ENCODE measurements around the gene RPN1. TPM values are rescaled to one million over a fixed set of nuclear protein-coding genes. Genes with fewer than 3 reads are reported as not detected.

Gene RPN1
- total RNA-seq, 1 donor from 2014 or later: 213 TPM

- H3K27me3 Mint-ChIP-seq (ENCODE audit: low read depth): no peaks in the 10 kb centered on the region
- no peaks in the 10 kb centered on the region for H3K36me3 Mint-ChIP-seq (ENCODE audit: low read depth)
These were observed 35.8 kb upstream of the RPN1 start for GRCh38 chr3:128686465-128686864.

GRCh38 chr3:128684986-128685726 is 34.5 kb upstream of the RPN1 start:
- peaks cover 9% of the 10 kb centered on the region for H3K4me1 Mint-ChIP-seq (ENCODE audit: low read depth)
- H3K27me3 Mint-ChIP-seq (ENCODE audit: low read depth): no peaks in the 10 kb centered on the region
- no peak for TF ChIP-seq CTCF (IDR thresholded peaks at IDR 0.05)
- H3K4me3 Mint-ChIP-seq (ENCODE audit: unreplicated experiment): no peak overlapping the region
- no peak for DNase-seq (ENCODE audit: low spot score)
- no peaks in the 10 kb centered on the region for H3K36me3 Mint-ChIP-seq (ENCODE audit: low read depth)
- no peaks in the 10 kb centered on the region for H3K9me3 Mint-ChIP-seq (ENCODE audit: low read depth)
- no peak overlapping the region for H3K27ac Mint-ChIP-seq (ENCODE audit: unreplicated experiment)

More at GRCh38 chr3:128686465-128686864, 35.8 kb upstream of the RPN1 start:
- Mint-ChIP-seq H3K4me1 (ENCODE audit: low read depth) (peaks cover 1% of the 10 kb centered on the region), H3K9me3 (ENCODE audit: low read depth) (no peaks in the 10 kb centered on the region), H3K27ac (ENCODE audit: unreplicated experiment) (no peak overlapping the region), H3K4me3 (ENCODE audit: unreplicated experiment) (no peak overlapping the region)
- TF ChIP-seq CTCF (IDR thresholded peaks at IDR 0.05): no peak
- DNase-seq (ENCODE audit: low spot score): no peak

GRCh38 chr3:128683957-128684356 is 33.3 kb upstream of the RPN1 start:
- Mint-ChIP-seq H3K4me1 (ENCODE audit: low read depth) (peaks cover 9% of the 10 kb centered on the region), H3K9me3 (ENCODE audit: low read depth) (no peaks in the 10 kb centered on the region), H3K36me3 (ENCODE audit: low read depth) (no peaks in the 10 kb centered on the region), H3K27ac (ENCODE audit: unreplicated experiment) (no peak overlapping the region), H3K27me3 (ENCODE audit: low read depth) (no peaks in the 10 kb centered on the region), H3K4me3 (ENCODE audit: unreplicated experiment) (no peak overlapping the region)
- TF ChIP-seq CTCF (IDR thresholded peaks at IDR 0.05): no peak
- no peak for DNase-seq (ENCODE audit: low spot score)

GRCh38 chr3:128681369-128681829 is 30.8 kb upstream of the RPN1 start:
- DNase-seq (ENCODE audit: low spot score): no peak
- Mint-ChIP-seq H3K9me3 (ENCODE audit: low read depth) (no peaks in the 10 kb centered on the region), H3K27me3 (ENCODE audit: low read depth) (no peaks in the 10 kb centered on the region), H3K36me3 (ENCODE audit: low read depth) (no peaks in the 10 kb centered on the region), H3K27ac (ENCODE audit: unreplicated experiment) (peak overlapping the region; percentile 99), H3K4me3 (ENCODE audit: unreplicated experiment) (peak overlapping the region; percentile 83), H3K4me1 (ENCODE audit: low read depth) (peaks cover 9% of the 10 kb centered on the region)
- no peak for TF ChIP-seq CTCF (IDR thresholded peaks at IDR 0.05)

- H3K9me3 Mint-ChIP-seq (ENCODE audit: low read depth): no peaks in the 10 kb centered on the region
- peak overlapping the region; percentile 99 for H3K27ac Mint-ChIP-seq (ENCODE audit: unreplicated experiment)
- no peaks in the 10 kb centered on the region for H3K27me3 Mint-ChIP-seq (ENCODE audit: low read depth)
- H3K36me3 Mint-ChIP-seq (ENCODE audit: low read depth): no peaks in the 10 kb centered on the region
- TF ChIP-seq CTCF (IDR thresholded peaks at IDR 0.05): peak; percentile 99
- peaks cover 9% of the 10 kb centered on the region for H3K4me1 Mint-ChIP-seq (ENCODE audit: low read depth)
- peak; percentile 99 for DNase-seq (ENCODE audit: low spot score)
- H3K4me3 Mint-ChIP-seq (ENCODE audit: unreplicated experiment): peak overlapping the region; percentile 83
These were observed 30.2 kb upstream of the RPN1 start for GRCh38 chr3:128680603-128681368.
